ENCODE measurements around the gene DAP.
"Not testable (repeated sequence)": the region's sequence is repeated elsewhere in the genome, so short reads cannot be mapped to it uniquely, and the experiment has no call there.

DNA sequence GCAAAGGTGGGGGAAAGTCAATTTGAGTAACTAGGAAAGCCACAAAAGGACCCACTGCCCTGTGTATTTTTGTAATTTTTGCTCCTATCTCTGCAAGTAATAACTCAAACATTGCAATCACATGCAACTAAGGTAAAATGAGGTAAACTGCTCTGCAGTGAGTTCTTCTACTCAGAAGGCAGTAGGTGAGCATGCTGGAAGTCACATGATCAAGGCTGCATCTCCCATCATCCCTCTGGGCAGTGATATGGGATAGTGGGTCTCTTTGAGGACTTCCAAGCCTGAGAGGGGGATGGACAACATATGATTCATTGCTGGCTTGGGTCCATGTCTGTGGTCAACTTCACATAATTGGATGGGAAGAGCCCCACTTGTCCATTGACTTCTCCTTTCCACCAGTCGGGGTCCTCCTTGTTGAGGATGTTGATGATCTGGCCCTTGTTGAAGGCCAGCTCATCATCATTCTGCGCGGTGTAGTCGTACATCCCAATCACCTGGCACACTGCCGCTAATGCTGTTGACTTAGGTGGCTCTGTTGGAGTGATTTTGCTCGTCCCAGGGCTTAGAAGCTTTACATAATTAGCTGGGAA lies 96.8 kb downstream of the DAP start:
- TF ChIP-seq, protein P1, sequence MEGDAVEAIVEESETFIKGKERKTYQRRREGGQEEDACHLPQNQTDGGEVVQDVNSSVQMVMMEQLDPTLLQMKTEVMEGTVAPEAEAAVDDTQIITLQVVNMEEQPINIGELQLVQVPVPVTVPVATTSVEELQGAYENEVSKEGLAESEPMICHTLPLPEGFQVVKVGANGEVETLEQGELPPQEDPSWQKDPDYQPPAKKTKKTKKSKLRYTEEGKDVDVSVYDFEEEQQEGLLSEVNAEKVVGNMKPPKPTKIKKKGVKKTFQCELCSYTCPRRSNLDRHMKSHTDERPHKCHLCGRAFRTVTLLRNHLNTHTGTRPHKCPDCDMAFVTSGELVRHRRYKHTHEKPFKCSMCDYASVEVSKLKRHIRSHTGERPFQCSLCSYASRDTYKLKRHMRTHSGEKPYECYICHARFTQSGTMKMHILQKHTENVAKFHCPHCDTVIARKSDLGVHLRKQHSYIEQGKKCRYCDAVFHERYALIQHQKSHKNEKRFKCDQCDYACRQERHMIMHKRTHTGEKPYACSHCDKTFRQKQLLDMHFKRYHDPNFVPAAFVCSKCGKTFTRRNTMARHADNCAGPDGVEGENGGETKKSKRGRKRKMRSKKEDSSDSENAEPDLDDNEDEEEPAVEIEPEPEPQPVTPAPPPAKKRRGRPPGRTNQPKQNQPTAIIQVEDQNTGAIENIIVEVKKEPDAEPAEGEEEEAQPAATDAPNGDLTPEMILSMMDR (IDR thresholded peaks at IDR 0.05) = not testable (repeated sequence)
- TF ChIP-seq, protein P2, sequence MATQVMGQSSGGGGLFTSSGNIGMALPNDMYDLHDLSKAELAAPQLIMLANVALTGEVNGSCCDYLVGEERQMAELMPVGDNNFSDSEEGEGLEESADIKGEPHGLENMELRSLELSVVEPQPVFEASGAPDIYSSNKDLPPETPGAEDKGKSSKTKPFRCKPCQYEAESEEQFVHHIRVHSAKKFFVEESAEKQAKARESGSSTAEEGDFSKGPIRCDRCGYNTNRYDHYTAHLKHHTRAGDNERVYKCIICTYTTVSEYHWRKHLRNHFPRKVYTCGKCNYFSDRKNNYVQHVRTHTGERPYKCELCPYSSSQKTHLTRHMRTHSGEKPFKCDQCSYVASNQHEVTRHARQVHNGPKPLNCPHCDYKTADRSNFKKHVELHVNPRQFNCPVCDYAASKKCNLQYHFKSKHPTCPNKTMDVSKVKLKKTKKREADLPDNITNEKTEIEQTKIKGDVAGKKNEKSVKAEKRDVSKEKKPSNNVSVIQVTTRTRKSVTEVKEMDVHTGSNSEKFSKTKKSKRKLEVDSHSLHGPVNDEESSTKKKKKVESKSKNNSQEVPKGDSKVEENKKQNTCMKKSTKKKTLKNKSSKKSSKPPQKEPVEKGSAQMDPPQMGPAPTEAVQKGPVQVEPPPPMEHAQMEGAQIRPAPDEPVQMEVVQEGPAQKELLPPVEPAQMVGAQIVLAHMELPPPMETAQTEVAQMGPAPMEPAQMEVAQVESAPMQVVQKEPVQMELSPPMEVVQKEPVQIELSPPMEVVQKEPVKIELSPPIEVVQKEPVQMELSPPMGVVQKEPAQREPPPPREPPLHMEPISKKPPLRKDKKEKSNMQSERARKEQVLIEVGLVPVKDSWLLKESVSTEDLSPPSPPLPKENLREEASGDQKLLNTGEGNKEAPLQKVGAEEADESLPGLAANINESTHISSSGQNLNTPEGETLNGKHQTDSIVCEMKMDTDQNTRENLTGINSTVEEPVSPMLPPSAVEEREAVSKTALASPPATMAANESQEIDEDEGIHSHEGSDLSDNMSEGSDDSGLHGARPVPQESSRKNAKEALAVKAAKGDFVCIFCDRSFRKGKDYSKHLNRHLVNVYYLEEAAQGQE (IDR thresholded peaks at IDR 0.05; ENCODE audit: insufficient read depth in 1 of 2, low read depth in 2 of 2, low read length in 1 of 2) = not testable (repeated sequence)
